Stimulated activated CD4-positive, alpha-beta T cell treated with anti-CD3 and anti-CD28 coated beads, Interleukin-12 subunit alpha, Interleukin-12 subunit beta, amount 100 ng/mL, for 24 hours (primary cell): ENCODE results near the gene KRT76.

Experiments
- DNase-seq, 2 experiments: peaks; one replicate each; pipeline ENCODE4 v3.0.0-alpha.2; 2020; ENCODE audit warnings: low read depth in 2 of 2

Gene KRT76

GRCh38 chr12:52813203-52813819 is 36.2 kb upstream of the KRT76 start:
- no peak for DNase-seq

- no peak for DNase-seq
Measured at GRCh38 chr12:52812749-52813148, 35.6 kb upstream of the KRT76 start.

- no peak for DNase-seq
Measured at GRCh38 chr12:52812073-52812400, 34.9 kb upstream of the KRT76 start.

- no peak for DNase-seq
Measured at GRCh38 chr12:52811191-52812072, 34.3 kb upstream of the KRT76 start.

- DNase-seq = no peak
Measured at GRCh38 chr12:52810554-52810953, 33.4 kb upstream of the KRT76 start.

GRCh38 chr12:52809166-52809565 is 32.0 kb upstream of the KRT76 start:
- no peak for DNase-seq

- DNase-seq = no peak
Measured at GRCh38 chr12:52808573-52809160, 31.5 kb upstream of the KRT76 start.

GRCh38 chr12:52807544-52808470 is 30.7 kb upstream of the KRT76 start:
- no peak for DNase-seq

GRCh38 chr12:52806821-52807543 is 29.8 kb upstream of the KRT76 start:
- no peak for DNase-seq

- DNase-seq = no peak
Measured at GRCh38 chr12:52806169-52806811, 29.1 kb upstream of the KRT76 start.

- no peak for DNase-seq
Measured at GRCh38 chr12:52805739-52806138, 28.6 kb upstream of the KRT76 start.

GRCh38 chr12:52805000-52805399 is 27.9 kb upstream of the KRT76 start:
- no peak for DNase-seq

GRCh38 chr12:52802442-52802841 is 25.3 kb upstream of the KRT76 start:
- no peak for DNase-seq

- DNase-seq = no peak
Measured at GRCh38 chr12:52801773-52802172, 24.6 kb upstream of the KRT76 start.

GRCh38 chr12:52800259-52800917 is 23.2 kb upstream of the KRT76 start:
- no peak for DNase-seq

GRCh38 chr12:52799505-52800211 is 22.5 kb upstream of the KRT76 start:
- DNase-seq = no peak

GRCh38 chr12:52798671-52799504 is 21.7 kb upstream of the KRT76 start:
- DNase-seq = no peak

- DNase-seq = no peak
Measured at GRCh38 chr12:52798003-52798670, 21.0 kb upstream of the KRT76 start.
